Neural cell (in vitro differentiated cells): ENCODE results near the gene ZNF22. TPM values are rescaled to one million over a fixed set of nuclear protein-coding genes. Genes with fewer than 3 reads are reported as not detected.

Experiments used
- H2AFZ ChIP-seq: fragments of 200-600, 300-800 bp; sonication (generic), shearing (Covaris generic); 2 replicates; pipeline ENCODE4 v1.6.0; 2014; ENCODE audit warnings: low read depth, mild to moderate bottlenecking, antibody characterized with exemption, low read length, moderate library complexity
- H3F3A ChIP-seq: fragments of 200-600 bp; shearing (Covaris generic); 2 replicates; pipeline ENCODE4 v1.6.1; 2016; ENCODE audit warnings: mild to moderate bottlenecking, moderate library complexity, mixed read lengths, antibody characterized with exemption, low read length; ENCODE audit not compliant: insufficient read depth, poor library complexity, severe bottlenecking
- H3K27ac ChIP-seq: fragments of 200-600, 300-800 bp; sonication (generic), shearing (Covaris generic); 2 replicates; pipeline ENCODE4 v1.5.1; 2014; ENCODE audit warnings: mild to moderate bottlenecking, low read length, moderate library complexity
- H3K27me3 ChIP-seq: fragments of 300-800, 200-600 bp; sonication (generic), shearing (Covaris generic); 2 replicates; pipeline ENCODE4 v1.6.0; 2014; ENCODE audit warnings: mild to moderate bottlenecking, low read depth, low read length, moderate library complexity; ENCODE audit not compliant: insufficient read depth
- H3K36me3 ChIP-seq: fragments of 300-800, 200-600 bp; sonication (generic), shearing (Covaris generic); 2 replicates; pipeline ENCODE4 v1.5.1; 2014; ENCODE audit warnings: mild to moderate bottlenecking, antibody characterized with exemption, low read length, moderate library complexity; ENCODE audit not compliant: insufficient read depth
- H3K4me2 ChIP-seq: fragments of 300-800, 200-600 bp; sonication (generic), shearing (Covaris generic); 2 replicates; pipeline ENCODE4 v1.6.0; 2014; ENCODE audit warnings: mild to moderate bottlenecking, low read length
- H3K4me3 ChIP-seq: fragments of 300-800, 200-600 bp; sonication (generic), shearing (Covaris generic); 2 replicates; pipeline ENCODE4 v1.5.1; 2014; ENCODE audit warnings: mild to moderate bottlenecking, low read length, moderate library complexity
- H3K79me2 ChIP-seq: fragments of 200-600 bp; shearing (Covaris generic); replicated peaks from 2 replicates; pipeline ENCODE4 v1.6.0; 2014; ENCODE audit warnings: mild to moderate bottlenecking, low read length, moderate library complexity; ENCODE audit not compliant: insufficient read depth
- H3K9ac ChIP-seq: fragments of 300-800, 200-600 bp; sonication (generic), shearing (Covaris generic); 2 replicates; pipeline ENCODE4 v1.6.1; 2016; ENCODE audit warnings: mild to moderate bottlenecking, low read length, mixed read lengths
- H3K9me2 ChIP-seq: fragments of 200-600 bp; shearing (Covaris generic); 2 replicates; pipeline ENCODE4 v1.6.1; 2016; ENCODE audit warnings: mild to moderate bottlenecking, low read length, mixed read lengths; ENCODE audit not compliant: insufficient read depth
- H3K9me3 ChIP-seq: fragments of 200-600, 300-800 bp; sonication (generic), shearing (Covaris generic); 2 replicates; pipeline ENCODE4 v1.6.1; 2016; ENCODE audit warnings: mild to moderate bottlenecking, mixed run types, low read length, moderate library complexity, mixed read lengths
- H4K20me1 ChIP-seq: fragments of 200-600 bp; shearing (Covaris generic); 2 replicates; pipeline ENCODE4 v1.6.1; 2016; ENCODE audit warnings: mild to moderate bottlenecking, mixed run types; ENCODE audit not compliant: insufficient read depth
- EP300 ChIP-seq: fragments of 450-650 bp; conservative IDR thresholded peaks from 2 replicates; pipeline ENCODE4 v1.6.1; 2014; ENCODE audit warnings: antibody characterized with exemption, mild to moderate bottlenecking, moderate library complexity; ENCODE audit not compliant: poor library complexity, severe bottlenecking
- EZH2 ChIP-seq: fragments of 200-600, 300-800 bp; shearing (Covaris generic), sonication (generic); IDR thresholded peaks from 2 replicates; pipeline ENCODE4 v1.6.1; 2014; ENCODE audit warnings: antibody characterized with exemption, low read length, borderline replicate concordance, mild to moderate bottlenecking; ENCODE audit not compliant: insufficient read depth, poor library complexity, severe bottlenecking
- MXI1 ChIP-seq: fragments of 450-650 bp; conservative IDR thresholded peaks from 2 replicates; pipeline ENCODE4 v1.6.1; 2014; ENCODE audit warnings: antibody characterized with exemption, mild to moderate bottlenecking; ENCODE audit not compliant: poor library complexity, severe bottlenecking
- POLR2AphosphoS5 ChIP-seq: IDR thresholded peaks from 2 replicates; pipeline ENCODE4 v1.6.1; 2012
- RAD21 ChIP-seq: fragments of 450-650 bp; conservative IDR thresholded peaks from 2 replicates; pipeline ENCODE4 v1.6.1; 2014; ENCODE audit warnings: antibody characterized with exemption, mild to moderate bottlenecking, moderate library complexity
- SMC3 ChIP-seq: fragments of 450-650 bp; conservative IDR thresholded peaks from 2 replicates; pipeline ENCODE4 v1.6.1; 2014; ENCODE audit warnings: antibody characterized with exemption, mild to moderate bottlenecking, moderate library complexity; ENCODE audit not compliant: poor library complexity
- TAF1 ChIP-seq: IDR thresholded peaks from 2 replicates; pipeline ENCODE4 v1.6.1; 2012; ENCODE audit warnings: low read depth
- polyA plus RNA-seq: library from polyadenylated mRNA; depleted of rRNA; stranded (reverse); fragments of >200 nt; gene quantifications from 2 replicates; pipeline ENCODE4 v1.2.3, GENCODE V29; 2014
- TF ChIP-seq, protein P1 (sequence below): fragments of 450-650 bp; IDR thresholded peaks from 2 replicates; pipeline ENCODE4 v1.5.1; 2014; ENCODE audit warnings: antibody characterized with exemption, mild to moderate bottlenecking, moderate library complexity; ENCODE audit not compliant: poor library complexity, severe bottlenecking
- TF ChIP-seq, protein P2 (sequence below): IDR thresholded peaks from 2 replicates; pipeline ENCODE4 v1.6.1; 2012; ENCODE audit warnings: borderline replicate concordance

Gene ZNF22
- polyA plus RNA-seq, 1 donor from 2014 or later: 32.9 TPM

DNA sequence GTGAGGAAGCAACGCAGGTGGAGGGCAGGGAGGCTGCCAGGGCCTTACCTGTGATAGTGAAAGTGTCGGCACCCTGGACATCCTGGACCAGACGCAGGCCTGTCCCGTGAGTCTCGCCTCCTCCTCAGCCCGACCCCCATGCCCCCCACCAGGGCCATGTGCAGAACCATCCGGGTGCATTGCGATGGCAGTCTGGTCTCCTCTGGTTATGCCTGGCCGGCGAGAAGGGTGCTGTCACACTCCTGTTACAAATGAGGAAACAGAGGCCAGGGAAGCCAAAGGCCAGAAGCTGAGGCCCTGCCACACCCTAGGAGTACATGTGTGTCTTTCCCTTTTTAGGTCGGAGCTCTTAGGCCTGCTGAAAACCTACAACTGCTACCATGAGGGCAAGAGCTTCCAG is 29.3 kb upstream of the ZNF22 start:
- Histone ChIP-seq H3K9me3 (no peaks in the 10 kb centered on the region), H3K9me2 (no peaks in the 10 kb centered on the region), H2AFZ (no peak overlapping the region), H3K79me2 (no peaks in the 10 kb centered on the region), H3K4me3 (no peak overlapping the region), H3F3A (no peaks in the 10 kb centered on the region), H3K4me2 (no peak overlapping the region), H4K20me1 (no peaks in the 10 kb centered on the region), H3K36me3 (no peaks in the 10 kb centered on the region), H3K27ac (no peak overlapping the region), H3K9ac (no peak overlapping the region), H3K27me3 (no peaks in the 10 kb centered on the region)
- TF ChIP-seq POLR2AphosphoS5 (no peak), TAF1 (no peak), SMC3 (no peak)
- TF ChIP-seq, protein P1, sequence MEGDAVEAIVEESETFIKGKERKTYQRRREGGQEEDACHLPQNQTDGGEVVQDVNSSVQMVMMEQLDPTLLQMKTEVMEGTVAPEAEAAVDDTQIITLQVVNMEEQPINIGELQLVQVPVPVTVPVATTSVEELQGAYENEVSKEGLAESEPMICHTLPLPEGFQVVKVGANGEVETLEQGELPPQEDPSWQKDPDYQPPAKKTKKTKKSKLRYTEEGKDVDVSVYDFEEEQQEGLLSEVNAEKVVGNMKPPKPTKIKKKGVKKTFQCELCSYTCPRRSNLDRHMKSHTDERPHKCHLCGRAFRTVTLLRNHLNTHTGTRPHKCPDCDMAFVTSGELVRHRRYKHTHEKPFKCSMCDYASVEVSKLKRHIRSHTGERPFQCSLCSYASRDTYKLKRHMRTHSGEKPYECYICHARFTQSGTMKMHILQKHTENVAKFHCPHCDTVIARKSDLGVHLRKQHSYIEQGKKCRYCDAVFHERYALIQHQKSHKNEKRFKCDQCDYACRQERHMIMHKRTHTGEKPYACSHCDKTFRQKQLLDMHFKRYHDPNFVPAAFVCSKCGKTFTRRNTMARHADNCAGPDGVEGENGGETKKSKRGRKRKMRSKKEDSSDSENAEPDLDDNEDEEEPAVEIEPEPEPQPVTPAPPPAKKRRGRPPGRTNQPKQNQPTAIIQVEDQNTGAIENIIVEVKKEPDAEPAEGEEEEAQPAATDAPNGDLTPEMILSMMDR: no peak

DNA sequence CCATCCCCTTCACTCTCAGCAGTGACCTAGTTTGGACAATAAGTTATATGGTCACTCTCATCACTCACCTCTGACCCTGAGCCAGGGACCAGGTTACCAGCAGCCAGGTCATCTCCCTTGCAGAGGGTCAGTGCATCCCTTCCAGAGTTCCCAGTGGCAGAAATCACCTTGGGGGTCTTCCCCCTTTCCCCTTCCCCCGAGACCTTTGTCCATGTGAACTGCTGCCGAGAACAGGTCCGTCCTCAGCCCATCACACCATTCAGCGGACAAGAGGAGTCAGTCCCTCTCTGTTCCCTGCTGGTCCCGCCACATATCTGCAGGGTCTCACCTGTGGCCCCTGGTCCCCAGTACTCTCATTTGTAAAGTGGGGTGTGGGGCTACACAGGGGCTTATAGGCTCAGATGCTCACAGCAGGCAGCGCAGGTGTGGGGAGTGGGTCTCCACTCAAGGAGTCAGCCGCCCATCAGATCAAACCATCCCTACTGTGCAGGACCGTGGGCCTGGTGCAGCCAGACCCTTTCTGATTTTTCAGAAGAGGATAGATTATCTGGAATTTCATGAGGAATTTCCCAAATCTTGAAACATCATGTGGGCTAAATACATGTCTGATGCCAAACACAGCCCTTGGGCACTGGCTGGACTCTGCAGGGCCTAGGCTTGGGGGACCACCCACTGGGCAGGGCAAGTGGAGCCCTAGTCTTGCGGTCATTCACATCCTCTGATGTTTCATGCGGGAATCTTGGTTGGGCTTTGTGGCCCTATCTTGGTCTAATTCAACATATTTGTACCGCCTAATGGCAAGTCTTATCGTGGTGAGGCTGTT is 28.6 kb upstream of the ZNF22 start:
- Histone ChIP-seq H3K9me3 (no peaks in the 10 kb centered on the region), H3K4me3 (no peak overlapping the region), H3K27ac (no peak overlapping the region), H2AFZ (no peak overlapping the region), H4K20me1 (no peaks in the 10 kb centered on the region), H3K27me3 (no peaks in the 10 kb centered on the region), H3F3A (no peaks in the 10 kb centered on the region), H3K9ac (no peak overlapping the region), H3K36me3 (no peaks in the 10 kb centered on the region), H3K9me2 (no peaks in the 10 kb centered on the region), H3K4me2 (no peak overlapping the region), H3K79me2 (no peaks in the 10 kb centered on the region)
- TF ChIP-seq, protein P1: no peak
- TF ChIP-seq TAF1: no peak
- TF ChIP-seq EP300: no peak
- no peak for TF ChIP-seq SMC3
- TF ChIP-seq EZH2: no peak
- TF ChIP-seq, protein P2, sequence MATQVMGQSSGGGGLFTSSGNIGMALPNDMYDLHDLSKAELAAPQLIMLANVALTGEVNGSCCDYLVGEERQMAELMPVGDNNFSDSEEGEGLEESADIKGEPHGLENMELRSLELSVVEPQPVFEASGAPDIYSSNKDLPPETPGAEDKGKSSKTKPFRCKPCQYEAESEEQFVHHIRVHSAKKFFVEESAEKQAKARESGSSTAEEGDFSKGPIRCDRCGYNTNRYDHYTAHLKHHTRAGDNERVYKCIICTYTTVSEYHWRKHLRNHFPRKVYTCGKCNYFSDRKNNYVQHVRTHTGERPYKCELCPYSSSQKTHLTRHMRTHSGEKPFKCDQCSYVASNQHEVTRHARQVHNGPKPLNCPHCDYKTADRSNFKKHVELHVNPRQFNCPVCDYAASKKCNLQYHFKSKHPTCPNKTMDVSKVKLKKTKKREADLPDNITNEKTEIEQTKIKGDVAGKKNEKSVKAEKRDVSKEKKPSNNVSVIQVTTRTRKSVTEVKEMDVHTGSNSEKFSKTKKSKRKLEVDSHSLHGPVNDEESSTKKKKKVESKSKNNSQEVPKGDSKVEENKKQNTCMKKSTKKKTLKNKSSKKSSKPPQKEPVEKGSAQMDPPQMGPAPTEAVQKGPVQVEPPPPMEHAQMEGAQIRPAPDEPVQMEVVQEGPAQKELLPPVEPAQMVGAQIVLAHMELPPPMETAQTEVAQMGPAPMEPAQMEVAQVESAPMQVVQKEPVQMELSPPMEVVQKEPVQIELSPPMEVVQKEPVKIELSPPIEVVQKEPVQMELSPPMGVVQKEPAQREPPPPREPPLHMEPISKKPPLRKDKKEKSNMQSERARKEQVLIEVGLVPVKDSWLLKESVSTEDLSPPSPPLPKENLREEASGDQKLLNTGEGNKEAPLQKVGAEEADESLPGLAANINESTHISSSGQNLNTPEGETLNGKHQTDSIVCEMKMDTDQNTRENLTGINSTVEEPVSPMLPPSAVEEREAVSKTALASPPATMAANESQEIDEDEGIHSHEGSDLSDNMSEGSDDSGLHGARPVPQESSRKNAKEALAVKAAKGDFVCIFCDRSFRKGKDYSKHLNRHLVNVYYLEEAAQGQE: no peak
- TF ChIP-seq RAD21: no peak
- no peak for TF ChIP-seq MXI1
- no peak for TF ChIP-seq POLR2AphosphoS5
